ENCODE measurements around the gene MAGI1.
"Not testable (repeated sequence)": the region's sequence is repeated elsewhere in the genome, so short reads cannot be mapped to it uniquely, and the experiment has no call there.

MAGI1 gene

GRCh38 chr3:65516998-65517397 is 521.7 kb downstream of the MAGI1 start:
- TF ChIP-seq ISL1 (CRISPR knock-in tag; IDR thresholded peaks at IDR 0.05) (no peak), TCF4 (CRISPR knock-in tag; IDR thresholded peaks at IDR 0.05; ENCODE audit: borderline replicate concordance) (no peak), ZC3H10 (CRISPR knock-in tag; IDR thresholded peaks at IDR 0.05) (no peak), CSRNP3 (CRISPR knock-in tag; IDR thresholded peaks at IDR 0.05) (no peak), ZFP3 (CRISPR knock-in tag; IDR thresholded peaks at IDR 0.05) (no peak)

GRCh38 chr3:65514317-65514716 is 524.4 kb downstream of the MAGI1 start:
- ATAC-seq, result not testable (repeated sequence)

More at GRCh38 chr3:65516998-65517397, 521.7 kb downstream of the MAGI1 start:
- no peak for ATAC-seq

GRCh38 chr3:65509423-65509794 is 529.3 kb downstream of the MAGI1 start:
- not testable (repeated sequence) for ATAC-seq

GRCh38 chr3:65508750-65509422 is 529.8 kb downstream of the MAGI1 start:
- no peak for ATAC-seq
- no peak for TF ChIP-seq PATZ1 (CRISPR knock-in tag; IDR thresholded peaks at IDR 0.05; ENCODE audit: borderline replicate concordance)
- no peak for TF ChIP-seq CSRNP3 (CRISPR knock-in tag; IDR thresholded peaks at IDR 0.05)
- no peak for TF ChIP-seq TSHZ2 (CRISPR knock-in tag; IDR thresholded peaks at IDR 0.05)
- no peak for TF ChIP-seq SNAI2 (CRISPR knock-in tag; IDR thresholded peaks at IDR 0.05)
- no peak for TF ChIP-seq GLIS3 (CRISPR knock-in tag; IDR thresholded peaks at IDR 0.05)
- no peak for TF ChIP-seq ARNTL (CRISPR knock-in tag; IDR thresholded peaks at IDR 0.05; ENCODE audit: borderline replicate concordance, low read depth)
- TF ChIP-seq ZNF8 (CRISPR knock-in tag; IDR thresholded peaks at IDR 0.05), result no peak
- no peak for TF ChIP-seq ZFP3 (CRISPR knock-in tag; IDR thresholded peaks at IDR 0.05)
- TF ChIP-seq PPARA (CRISPR knock-in tag; IDR thresholded peaks at IDR 0.05; ENCODE audit: borderline replicate concordance), result no peak
- TF ChIP-seq ISL1 (CRISPR knock-in tag; IDR thresholded peaks at IDR 0.05), result no peak

- ATAC-seq, result no peak
- no peak for TF ChIP-seq ZNF70 (CRISPR knock-in tag; IDR thresholded peaks at IDR 0.05)
- no peak for TF ChIP-seq TCF4 (CRISPR knock-in tag; IDR thresholded peaks at IDR 0.05; ENCODE audit: borderline replicate concordance)
- TF ChIP-seq TSHZ2 (CRISPR knock-in tag; IDR thresholded peaks at IDR 0.05), result no peak
- TF ChIP-seq ZFP3 (CRISPR knock-in tag; IDR thresholded peaks at IDR 0.05), result no peak
- TF ChIP-seq TOX (CRISPR knock-in tag; IDR thresholded peaks at IDR 0.05; ENCODE audit: borderline replicate concordance), result no peak
- TF ChIP-seq GLIS3 (CRISPR knock-in tag; IDR thresholded peaks at IDR 0.05), result no peak
- no peak for TF ChIP-seq ARNTL (CRISPR knock-in tag; IDR thresholded peaks at IDR 0.05; ENCODE audit: borderline replicate concordance, low read depth)
- no peak for TF ChIP-seq BACH2 (CRISPR knock-in tag; IDR thresholded peaks at IDR 0.05; ENCODE audit: borderline replicate concordance)
- TF ChIP-seq ZNF8 (CRISPR knock-in tag; IDR thresholded peaks at IDR 0.05), result no peak
- TF ChIP-seq ZC3H10 (CRISPR knock-in tag; IDR thresholded peaks at IDR 0.05), result no peak
- no peak for TF ChIP-seq ESRRG (CRISPR knock-in tag; IDR thresholded peaks at IDR 0.05)
- no peak for TF ChIP-seq CREB5 (CRISPR knock-in tag; IDR thresholded peaks at IDR 0.05; ENCODE audit: low read depth)
- no peak for TF ChIP-seq ZNF565 (CRISPR knock-in tag; conservative IDR thresholded peaks at IDR 0.05; ENCODE audit: low read depth)
- TF ChIP-seq CSRNP3 (CRISPR knock-in tag; IDR thresholded peaks at IDR 0.05), result no peak
- no peak for TF ChIP-seq ISL1 (CRISPR knock-in tag; IDR thresholded peaks at IDR 0.05)
- TF ChIP-seq CSDC2 (CRISPR knock-in tag; IDR thresholded peaks at IDR 0.05), result no peak
Observed at GRCh38 chr3:65507437-65507836, 531.3 kb downstream of the MAGI1 start.
